ENCODE measurements around the gene ADORA1.

The ADORA1 gene

DNA sequence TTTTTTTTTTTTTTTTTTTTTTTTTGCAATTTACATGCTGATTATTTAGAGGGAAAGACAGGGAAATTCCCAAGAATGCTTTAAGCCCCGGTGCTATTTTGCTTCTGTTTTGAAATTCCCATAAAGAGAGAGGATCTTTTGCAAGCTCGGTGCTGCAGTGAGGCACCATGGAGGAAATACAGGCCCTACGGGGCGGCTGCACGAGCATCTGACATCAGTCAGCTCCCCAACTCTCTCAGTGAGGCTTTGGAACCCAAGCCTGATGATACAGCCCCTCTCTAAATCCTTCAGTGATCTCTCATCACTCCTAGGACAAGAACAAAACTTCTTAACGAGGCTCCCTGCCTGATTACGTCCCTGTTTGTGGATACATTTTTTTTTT, 59.8 kb downstream of the ADORA1 start:
- no peaks in the 10 kb centered on the region for H3K36me3 ChIP-seq
- H3K9me3 ChIP-seq = no peaks in the 10 kb centered on the region
- no peaks in the 10 kb centered on the region for H3K27me3 ChIP-seq
- H3K4me1 ChIP-seq = no peaks in the 10 kb centered on the region
- DNase-seq = no peak
- TF ChIP-seq, protein P1, sequence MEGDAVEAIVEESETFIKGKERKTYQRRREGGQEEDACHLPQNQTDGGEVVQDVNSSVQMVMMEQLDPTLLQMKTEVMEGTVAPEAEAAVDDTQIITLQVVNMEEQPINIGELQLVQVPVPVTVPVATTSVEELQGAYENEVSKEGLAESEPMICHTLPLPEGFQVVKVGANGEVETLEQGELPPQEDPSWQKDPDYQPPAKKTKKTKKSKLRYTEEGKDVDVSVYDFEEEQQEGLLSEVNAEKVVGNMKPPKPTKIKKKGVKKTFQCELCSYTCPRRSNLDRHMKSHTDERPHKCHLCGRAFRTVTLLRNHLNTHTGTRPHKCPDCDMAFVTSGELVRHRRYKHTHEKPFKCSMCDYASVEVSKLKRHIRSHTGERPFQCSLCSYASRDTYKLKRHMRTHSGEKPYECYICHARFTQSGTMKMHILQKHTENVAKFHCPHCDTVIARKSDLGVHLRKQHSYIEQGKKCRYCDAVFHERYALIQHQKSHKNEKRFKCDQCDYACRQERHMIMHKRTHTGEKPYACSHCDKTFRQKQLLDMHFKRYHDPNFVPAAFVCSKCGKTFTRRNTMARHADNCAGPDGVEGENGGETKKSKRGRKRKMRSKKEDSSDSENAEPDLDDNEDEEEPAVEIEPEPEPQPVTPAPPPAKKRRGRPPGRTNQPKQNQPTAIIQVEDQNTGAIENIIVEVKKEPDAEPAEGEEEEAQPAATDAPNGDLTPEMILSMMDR (IDR thresholded peaks at IDR 0.05; ENCODE audit: low read depth, low read length) = no peak
- H3K4me3 ChIP-seq (ENCODE audit: low read depth, low read length) = no peak overlapping the region

DNA sequence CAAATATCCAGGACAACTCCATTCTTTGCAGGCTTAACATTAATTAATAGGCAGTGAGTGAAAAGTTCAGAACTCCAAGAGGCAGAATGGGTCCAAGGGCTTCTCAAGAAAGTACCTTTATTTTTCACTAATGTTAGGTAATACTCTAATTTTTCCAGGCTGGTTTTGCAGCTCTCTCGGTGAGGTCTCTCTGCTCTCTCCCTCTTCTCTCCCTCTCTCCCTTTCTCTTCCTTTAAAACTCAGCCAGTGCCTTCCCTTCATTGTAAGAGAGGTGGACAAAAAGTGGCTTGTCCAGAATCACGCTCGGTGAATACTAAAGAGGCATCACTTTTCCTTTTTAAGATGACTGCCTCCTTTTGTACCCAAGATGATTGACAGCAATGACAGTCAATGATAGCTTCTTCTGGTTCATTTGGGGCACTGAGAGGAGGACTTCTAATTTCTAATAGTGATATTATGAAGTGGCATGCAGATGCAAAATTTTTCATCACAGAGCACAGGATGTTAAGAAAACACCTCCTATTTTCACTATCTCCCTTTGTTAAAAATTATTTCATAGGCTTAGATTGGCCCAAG, 60.3 kb downstream of the ADORA1 start:
- no peak for DNase-seq
- no peaks in the 10 kb centered on the region for H3K9me3 ChIP-seq
- TF ChIP-seq, protein P1 (IDR thresholded peaks at IDR 0.05; ENCODE audit: low read depth, low read length) = no peak
- H3K4me1 ChIP-seq = no peaks in the 10 kb centered on the region
- no peaks in the 10 kb centered on the region for H3K36me3 ChIP-seq
- H3K4me3 ChIP-seq (ENCODE audit: low read depth, low read length) = no peak overlapping the region
- H3K27me3 ChIP-seq = no peaks in the 10 kb centered on the region

DNA sequence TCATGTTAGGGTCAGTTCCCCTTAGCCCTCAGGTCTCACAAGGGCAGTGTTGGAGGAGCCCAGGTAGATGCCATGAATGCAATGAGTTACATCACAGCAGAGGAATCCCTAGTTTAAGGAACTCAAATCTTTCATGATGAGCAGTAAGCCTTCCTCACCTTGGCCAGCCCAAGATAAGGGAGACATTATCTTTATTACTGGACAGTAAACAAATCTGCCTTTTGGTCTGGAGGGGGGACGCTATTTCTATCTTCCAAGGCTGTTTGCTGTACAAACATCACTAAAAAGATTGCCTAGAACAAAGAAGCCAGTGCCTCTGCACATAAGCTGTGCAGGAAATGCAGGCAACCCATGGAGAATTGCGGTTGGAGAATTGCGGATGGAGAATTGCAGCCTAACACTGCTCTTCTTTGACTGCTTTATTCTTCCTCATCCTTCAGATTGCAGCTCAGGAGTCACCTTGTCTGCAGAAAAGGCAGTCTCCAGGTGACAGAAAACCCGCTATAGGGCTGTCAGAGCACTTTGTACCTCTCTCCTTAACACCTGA, 61.2 kb downstream of the ADORA1 start:
- Histone ChIP-seq H3K9me3 (no peaks in the 10 kb centered on the region), H3K4me1 (no peaks in the 10 kb centered on the region), H3K27me3 (no peaks in the 10 kb centered on the region), H3K36me3 (no peaks in the 10 kb centered on the region), H3K4me3 (ENCODE audit: low read depth, low read length) (no peak overlapping the region)
- TF ChIP-seq, protein P1 (IDR thresholded peaks at IDR 0.05; ENCODE audit: low read depth, low read length) = no peak
- DNase-seq = no peak

DNA sequence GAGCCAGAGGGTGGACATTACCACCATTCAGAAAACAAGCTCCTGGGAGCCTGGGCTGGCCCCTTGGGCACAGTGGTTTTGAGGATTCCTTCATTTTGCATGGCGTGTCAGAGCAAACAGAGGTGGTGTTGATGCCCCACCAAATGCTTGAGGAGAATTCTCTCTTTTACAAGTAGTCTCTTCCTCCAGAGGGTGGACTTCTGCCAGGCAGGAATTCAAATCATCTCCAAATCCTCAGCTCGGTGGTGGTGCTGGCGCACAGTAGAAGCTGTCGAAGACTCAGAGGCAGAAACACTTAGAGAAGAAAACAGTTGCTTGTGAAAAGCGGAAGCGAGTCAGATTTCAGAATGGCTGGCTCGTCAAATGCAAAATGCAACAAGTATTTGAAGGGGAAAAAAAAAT, 62.4 kb downstream of the ADORA1 start:
- TF ChIP-seq, protein P1 (IDR thresholded peaks at IDR 0.05; ENCODE audit: low read depth, low read length) = no peak
- H3K36me3 ChIP-seq = no peaks in the 10 kb centered on the region
- H3K27me3 ChIP-seq = no peaks in the 10 kb centered on the region
- DNase-seq = no peak
- H3K4me1 ChIP-seq = no peaks in the 10 kb centered on the region
- no peak overlapping the region for H3K4me3 ChIP-seq (ENCODE audit: low read depth, low read length)
- no peaks in the 10 kb centered on the region for H3K9me3 ChIP-seq

DNA sequence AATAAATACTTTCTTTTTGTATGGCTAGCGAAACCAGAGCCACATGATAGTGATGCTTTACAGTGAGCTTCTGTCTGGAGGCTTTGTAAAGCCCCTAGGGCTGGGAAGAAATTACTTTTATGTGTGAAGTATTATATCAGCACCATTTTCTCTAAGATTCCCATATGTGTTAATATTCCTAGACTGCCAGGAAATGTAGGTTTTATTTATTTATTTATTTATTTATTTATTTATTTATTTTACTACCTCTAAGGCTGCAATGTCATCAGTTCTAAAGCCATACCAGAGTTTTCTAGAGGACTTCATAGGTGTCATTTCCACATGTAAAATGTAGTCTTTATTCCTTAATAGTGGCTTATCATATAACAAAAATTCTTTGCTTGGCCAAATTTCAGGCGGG, 63.4 kb downstream of the ADORA1 start:
- DNase-seq = no peak
- no peaks in the 10 kb centered on the region for H3K36me3 ChIP-seq
- H3K4me1 ChIP-seq = no peaks in the 10 kb centered on the region
- H3K9me3 ChIP-seq = no peaks in the 10 kb centered on the region
- H3K27me3 ChIP-seq = no peaks in the 10 kb centered on the region
- TF ChIP-seq, protein P1 (IDR thresholded peaks at IDR 0.05; ENCODE audit: low read depth, low read length) = no peak
- no peak overlapping the region for H3K4me3 ChIP-seq (ENCODE audit: low read depth, low read length)

DNA sequence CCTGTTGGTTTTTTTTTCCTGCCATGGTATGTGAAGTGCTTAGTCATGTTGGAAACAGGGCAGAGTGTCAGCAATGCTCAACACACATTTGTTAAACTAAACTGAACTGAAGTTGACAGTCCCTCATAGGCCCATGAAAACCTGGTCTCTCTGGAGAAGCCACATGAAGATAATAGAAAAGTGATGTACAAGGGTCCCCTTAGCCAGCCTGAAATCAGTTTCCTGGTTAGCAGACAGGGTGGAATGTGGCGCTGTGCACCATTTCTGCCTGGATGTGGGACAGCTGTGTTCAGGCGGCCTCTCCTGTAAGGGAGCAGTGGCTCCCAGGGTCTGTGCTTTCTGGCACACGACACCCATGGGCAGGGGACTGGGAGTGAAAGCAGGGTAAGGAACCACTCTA, 68.8 kb downstream of the ADORA1 start:
- Histone ChIP-seq H3K4me3 (ENCODE audit: low read depth, low read length) (no peak overlapping the region), H3K9me3 (no peaks in the 10 kb centered on the region), H3K36me3 (no peaks in the 10 kb centered on the region), H3K4me1 (no peaks in the 10 kb centered on the region), H3K27me3 (no peaks in the 10 kb centered on the region)
- DNase-seq = no peak
- TF ChIP-seq, protein P1 (IDR thresholded peaks at IDR 0.05; ENCODE audit: low read depth, low read length) = no peak

Measured in BE2C (cell line).